Measurements from ENCODE around the gene RHOH. TPM values are rescaled to one million over a fixed set of nuclear protein-coding genes. Genes with fewer than 3 reads are reported as not detected.

The RHOH gene
- total and polyA plus RNA-seq, 4 donors: 0.74 to 4.1 (median 3.3) TPM

Other genes with a start within 250 kb of the RHOH start
- gene PDS5A, start 219.1 kb upstream of the RHOH start, total RNA-seq: 10 to 100 TPM; 50.9 to 73.3 TPM
- gene PDS5A, start 219.1 kb upstream of the RHOH start, polyA plus RNA-seq: 10 to 100 TPM; 13.8 TPM
- gene N4BP2, start 140.2 kb upstream of the RHOH start, total RNA-seq: 1 to 10 TPM; 7.0 to 7.2 TPM
- gene N4BP2, start 140.2 kb upstream of the RHOH start, polyA plus RNA-seq: 1 to 10 TPM; 1.8 to 2.2 TPM
- gene CHRNA9, start 138.3 kb downstream of the RHOH start, total RNA-seq: not detected
- not detected for gene CHRNA9, start 138.3 kb downstream of the RHOH start, polyA plus RNA-seq